GM19455 (cell line): ENCODE results near the gene LIN52.

Experiments used
- ATAC-seq: cut with Tn5 transposase; IDR thresholded peaks from one replicate; pipeline ENCODE4 v1.9.1; 2021; ENCODE audit not compliant: unreplicated experiment

The LIN52 gene, protein sequence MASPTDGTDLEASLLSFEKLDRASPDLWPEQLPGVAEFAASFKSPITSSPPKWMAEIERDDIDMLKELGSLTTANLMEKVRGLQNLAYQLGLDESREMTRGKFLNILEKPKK

DNA sequence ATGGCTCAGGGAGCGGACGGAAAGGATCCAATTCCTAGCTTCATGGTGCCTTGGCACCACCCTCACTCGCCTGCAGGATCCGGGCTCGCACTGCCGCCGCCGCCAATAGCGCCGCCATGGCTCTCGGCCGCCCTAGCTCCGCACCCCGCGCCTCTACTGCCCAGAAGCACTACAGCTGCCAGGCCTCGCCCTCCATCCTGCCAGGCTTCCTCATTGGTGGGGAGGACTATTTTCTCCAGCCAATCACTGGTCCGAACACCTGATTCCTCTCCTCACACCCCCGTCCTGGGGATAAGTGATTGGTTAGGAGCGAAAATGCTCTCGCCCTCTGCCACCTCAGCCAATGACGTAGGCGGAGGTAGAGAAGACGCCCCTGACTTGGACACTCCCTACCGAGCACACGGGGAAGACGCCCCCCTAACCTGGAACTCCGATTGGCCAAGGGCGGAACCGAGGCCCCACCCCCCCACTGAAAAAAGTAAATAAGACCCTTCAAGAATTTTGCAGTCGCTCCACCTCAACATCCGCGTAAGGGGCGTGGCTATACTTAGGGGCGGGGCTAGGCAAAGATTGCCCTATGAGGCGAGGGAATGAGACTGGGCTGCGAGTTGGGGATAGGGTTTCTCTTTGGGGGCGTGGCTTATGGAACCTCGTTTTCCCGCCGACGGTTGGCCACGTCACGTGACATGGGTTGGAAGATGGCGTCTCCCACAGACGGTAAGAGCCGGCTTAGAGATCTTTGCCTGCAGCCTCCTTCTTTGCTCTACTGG is at the start of gene LIN52, which contains the start of gene ALDH6A1:
TSS of gene LIN52 (plus strand) at position 680 of the 770 bp plus-strand sequence. CDS start at position 699, 19 bp downstream.
TSS of gene ALDH6A1 (minus strand) at position 177 of the 770 bp plus-strand sequence. CDS start at position 118, 59 bp downstream.
- ATAC-seq: peak; percentile 93

DNA sequence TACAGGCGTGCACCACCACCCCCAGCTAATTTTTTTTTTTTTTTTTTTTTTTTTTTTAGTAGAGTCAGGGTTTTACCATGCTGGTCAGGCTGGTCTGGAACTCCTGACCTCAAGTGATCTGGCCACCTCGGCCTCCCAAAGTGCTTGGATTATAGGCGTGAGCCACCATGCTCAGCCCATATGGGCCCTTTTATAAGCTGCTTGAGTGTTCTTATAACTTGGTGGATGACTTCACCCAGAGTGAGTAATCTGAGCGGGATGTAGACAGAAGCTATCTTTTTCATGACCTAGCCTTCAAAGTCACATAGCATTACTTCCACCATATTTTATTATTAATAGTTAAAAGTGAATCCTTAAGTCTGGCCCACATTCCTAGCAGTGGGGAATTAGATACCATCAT is 49.2 kb upstream of the LIN52 start:
- no peak for ATAC-seq

DNA sequence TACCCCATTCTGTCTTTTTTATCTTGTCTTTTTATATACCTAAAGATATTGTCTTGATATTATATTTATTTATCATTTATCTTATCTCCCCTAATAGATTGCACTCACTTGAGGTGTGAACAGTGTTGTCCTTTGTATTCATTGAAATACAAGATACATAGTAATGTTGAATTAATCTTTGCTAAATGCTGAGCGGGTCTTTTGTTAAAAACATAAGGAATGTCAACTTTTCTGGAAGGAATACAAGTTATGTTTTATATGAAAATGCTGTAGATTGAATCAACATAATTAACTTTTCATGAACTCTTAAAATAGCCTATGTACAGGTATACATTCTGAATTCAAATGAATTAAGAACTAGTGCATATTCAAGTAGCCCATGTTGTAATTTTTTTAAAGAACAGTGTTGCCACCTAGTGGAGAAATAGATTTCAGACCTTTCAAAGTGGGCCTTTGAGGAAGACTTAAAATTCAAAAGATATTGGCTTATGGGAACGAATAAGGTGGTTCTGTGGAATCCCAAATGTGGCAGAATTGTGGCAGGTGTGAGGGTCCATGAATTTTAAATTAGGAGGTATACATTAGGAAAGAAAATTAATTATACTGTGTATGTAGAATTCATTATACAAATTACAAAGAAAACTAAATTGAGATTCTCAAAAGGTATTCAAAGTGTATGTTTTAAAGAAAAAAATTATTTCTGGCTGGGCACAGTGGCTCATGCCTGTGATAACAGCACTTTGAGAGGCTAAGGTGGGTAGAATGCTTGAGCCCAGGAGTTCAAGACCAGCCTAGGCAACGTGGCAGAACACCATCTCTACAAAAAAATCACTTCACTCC is 46.5 kb upstream of the LIN52 start:
- no peak for ATAC-seq

DNA sequence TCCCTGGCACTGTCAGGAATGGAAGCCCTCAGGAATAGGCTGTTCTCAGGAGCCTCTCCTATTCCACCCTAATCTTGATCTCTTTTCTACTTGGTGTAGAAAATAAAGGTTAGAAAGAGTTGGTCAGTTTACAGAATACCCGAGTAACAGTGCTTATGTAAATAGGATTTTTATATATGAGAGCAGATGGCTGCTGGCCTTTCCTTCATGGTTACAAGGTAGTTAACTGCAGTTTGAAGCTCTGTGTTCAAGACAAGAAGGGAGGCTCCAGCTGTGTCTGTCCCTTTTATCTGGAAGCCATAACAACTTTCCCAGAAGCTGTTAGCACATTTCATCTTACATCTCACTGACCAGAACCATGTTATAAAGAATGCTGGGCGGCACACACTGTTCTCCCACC is 42.5 kb upstream of the LIN52 start:
- no peak for ATAC-seq

DNA sequence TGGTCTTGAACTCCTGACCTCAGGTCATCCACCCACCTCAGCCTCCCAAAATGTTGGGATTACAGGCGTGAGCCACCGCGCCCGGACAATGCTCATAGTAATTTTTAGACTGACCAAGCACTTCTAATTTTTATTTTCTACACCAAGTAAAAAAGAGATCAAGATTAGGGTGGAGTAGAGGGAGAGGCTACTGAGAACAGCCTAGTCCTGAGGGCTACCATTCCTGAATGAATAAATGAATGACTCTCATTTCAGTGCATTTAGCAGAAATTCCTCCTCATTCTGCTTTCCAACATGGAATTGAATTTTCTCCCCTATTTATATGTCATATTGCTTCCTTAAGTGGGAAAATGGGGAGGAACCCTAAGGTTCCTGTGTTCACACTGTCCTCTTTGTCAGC is 39.2 kb upstream of the LIN52 start:
- ATAC-seq: no peak

DNA sequence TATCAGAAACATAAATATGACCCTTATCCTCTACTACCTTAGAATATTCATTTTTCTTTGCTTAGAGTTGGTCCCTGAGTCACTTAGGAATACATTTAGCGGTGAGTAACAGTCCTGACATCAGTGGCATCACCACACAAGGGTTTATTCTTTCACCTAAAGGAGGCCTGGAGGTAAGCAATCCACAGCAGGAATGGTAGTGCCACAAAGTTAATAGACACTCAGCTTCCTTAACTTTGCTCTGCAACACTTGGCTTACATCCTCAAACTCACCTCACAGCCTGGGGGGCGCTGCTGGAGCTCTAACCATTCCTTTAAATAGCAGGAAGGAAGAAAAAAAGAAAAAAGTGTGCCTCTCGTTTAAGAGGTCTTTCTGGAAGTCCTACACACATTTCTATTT is 36.5 kb upstream of the LIN52 start:
- no peak for ATAC-seq

DNA sequence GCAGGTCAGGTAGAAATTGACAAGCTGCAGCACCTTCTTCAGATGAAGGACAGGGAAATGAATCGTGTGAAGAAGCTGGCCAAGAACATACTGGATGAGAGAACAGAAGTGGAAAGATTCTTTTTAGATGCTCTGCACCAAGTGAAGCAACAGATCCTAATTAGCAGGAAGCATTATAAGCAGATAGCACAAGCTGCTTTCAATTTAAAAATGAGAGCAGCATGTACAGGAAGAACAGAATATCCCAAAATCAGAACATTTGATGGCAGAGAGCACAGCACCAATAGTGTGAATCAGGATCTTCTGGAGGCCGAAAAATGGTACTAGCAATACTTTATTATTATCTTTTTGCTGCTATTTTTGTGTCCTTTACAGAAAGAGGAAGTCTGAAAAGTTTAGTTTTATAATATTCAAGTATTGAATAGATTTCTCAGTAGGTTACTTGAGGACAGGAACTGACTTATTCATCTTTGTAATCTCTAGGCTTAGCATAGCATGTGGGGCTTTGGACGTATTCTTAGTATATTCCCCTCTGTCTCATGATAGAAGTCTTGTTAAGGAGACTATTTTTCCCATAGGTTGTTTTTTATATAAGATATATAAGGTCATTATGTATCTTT is 34.8 kb upstream of the LIN52 start:
- ATAC-seq: no peak

DNA sequence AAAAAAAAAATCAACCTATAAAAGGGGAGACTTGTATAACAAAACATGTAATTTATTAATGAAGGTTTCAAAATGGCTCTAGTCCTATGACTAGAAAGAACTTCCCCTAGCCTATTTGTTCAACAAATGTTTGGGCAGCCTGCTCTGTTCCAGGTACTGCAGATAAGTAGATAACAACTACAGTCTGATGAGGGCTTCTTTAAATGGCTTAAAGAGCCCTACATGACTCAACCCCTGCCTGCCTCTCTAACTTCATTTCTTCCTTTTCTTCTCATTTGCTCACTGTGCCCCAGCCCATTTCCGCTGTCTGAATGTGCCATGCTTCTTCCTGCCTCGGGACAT is 22.0 kb upstream of the LIN52 start:
- no peak for ATAC-seq

DNA sequence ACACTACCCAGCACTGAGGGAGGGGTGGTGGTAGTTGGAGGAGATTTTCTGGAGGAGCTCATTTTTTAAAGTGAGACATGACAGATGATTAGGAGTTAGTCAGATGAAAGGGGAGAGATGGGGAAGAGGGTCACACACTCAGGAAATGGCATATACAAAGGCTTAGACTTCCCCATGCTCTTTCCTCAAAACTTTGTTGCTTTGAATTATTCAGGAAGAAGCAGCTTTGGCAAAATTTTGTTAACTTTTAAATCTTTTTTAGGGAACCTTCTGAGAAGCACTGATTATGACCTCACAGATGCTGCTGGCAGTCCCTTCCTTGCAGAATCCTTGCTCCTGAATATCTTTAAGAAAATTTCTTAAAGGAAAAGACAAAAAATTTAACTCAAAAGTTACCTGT is 20.3 kb upstream of the LIN52 start:
- ATAC-seq: no peak

DNA sequence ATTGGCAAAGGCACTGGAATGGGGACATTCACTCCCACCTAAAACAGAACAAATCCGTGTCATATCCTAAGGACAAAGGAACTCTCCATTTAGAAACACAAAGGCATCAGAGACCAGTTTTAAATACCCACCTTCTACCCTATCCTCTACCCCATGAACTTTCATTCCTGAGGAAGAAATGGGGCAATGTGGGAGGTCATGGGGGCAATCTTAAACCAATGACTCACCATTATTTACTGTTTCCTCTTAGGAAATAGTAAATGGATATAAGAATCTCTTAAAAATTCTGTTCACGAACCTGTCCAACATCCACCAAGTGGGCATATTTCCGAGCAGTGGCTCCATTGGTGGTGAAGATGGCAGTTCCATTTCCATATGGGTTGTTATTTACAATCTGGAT is 19.9 kb upstream of the LIN52 start:
- ATAC-seq: no peak

DNA sequence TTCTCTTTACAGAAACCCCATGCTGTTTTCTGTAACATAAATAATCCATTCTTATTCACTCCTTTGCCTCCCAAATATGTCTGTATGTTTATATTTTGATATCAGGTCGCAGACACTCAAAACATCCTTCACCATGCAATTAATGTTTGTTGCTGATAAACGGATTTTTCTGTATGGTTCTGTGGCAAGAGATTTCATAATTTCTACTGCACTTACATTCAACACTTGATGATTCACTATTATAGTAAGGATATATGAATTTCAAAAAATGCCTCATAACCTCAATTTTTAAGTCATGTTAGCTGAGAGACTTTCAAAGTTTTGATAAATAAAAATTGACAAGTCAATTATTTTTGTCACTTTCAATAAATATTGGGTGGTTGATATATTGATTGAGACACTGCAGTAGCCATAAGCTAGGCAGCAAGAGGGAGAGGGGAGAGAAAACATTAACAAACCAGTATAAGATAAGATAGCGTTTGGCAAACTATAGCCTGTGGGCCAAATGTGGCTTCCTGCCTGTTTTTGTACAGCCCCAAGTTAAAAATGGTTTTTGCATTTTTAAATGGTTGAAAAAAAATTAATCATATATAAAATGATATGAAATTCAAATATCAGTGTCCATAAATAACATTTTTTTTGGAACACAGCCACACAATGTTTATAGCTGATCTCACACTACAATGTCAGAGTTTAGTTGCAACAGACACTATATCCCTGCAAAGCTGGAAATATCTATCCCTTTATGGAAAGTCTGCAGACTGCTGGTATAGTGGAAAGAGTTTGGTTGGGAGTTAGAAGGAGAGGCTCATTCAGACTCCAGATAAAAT is 18.8 kb upstream of the LIN52 start:
- no peak for ATAC-seq

DNA sequence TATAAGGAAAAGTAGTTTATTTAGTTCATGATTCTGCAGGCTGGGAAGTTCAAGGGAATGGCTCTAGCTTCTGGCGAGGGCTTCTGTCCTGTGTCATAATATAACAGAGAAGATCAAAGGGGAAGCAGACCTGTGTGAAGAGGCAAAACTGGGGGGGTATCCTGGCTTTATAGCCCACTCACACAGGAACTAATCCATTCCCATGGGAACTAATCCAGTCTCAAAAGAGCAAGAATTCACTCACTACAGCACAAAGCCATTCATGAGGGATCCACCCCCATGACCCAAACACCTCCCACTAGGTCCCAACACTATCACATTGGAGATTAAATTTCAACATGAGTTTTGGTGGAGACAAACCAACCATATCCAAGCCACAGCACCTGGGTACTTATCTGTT is 7.4 kb upstream of the LIN52 start:
- ATAC-seq: no peak

DNA sequence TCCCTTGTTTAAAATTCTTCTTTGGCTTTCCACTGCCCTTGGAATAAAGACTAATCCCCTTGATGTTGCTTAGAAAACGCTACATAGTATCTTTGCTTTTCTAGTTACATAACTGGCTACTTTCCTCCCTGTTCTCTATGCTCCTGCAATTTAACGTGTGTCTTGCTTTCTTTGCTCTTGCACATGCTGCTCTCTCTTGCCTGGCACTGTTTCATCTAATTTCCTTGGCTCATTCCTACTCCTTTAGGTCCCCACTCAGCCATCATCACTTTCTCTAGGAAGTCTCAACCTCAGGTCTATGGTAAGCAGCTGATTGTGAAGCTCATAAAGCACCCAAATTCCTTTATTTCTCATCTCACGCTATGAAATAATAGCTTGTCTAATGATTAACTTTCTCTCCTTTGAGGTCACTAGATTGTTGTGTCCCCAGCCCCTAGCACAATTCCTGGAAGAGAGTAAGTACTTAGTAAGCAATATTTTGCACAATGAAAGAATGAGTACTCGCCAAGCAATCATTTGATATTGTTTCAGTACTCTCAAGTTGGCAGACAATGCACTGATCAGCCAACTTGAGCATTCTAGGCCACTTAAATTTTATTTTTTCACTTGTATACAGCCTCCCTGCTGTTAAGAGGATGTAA is 3.8 kb upstream of the LIN52 start:
- ATAC-seq: no peak

DNA sequence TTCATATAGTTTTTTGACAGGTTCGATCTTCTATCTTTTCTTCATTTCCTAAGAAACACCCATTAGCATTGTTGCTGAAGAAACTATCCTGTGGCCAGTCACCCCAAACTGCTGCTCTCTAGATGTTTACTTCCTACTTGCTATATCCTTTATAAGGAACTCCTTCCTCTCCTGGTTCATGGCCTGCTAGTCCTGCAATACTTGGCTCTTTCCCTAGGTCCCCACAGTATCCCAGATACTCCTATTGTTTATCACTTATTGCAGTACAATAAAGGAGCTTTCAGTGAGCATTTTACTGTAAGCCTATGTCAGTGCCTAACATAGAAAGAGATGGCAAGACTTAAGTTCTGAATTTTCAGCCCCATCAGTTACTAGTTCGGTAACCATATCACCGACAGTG is 3.3 kb upstream of the LIN52 start:
- no peak for ATAC-seq

DNA sequence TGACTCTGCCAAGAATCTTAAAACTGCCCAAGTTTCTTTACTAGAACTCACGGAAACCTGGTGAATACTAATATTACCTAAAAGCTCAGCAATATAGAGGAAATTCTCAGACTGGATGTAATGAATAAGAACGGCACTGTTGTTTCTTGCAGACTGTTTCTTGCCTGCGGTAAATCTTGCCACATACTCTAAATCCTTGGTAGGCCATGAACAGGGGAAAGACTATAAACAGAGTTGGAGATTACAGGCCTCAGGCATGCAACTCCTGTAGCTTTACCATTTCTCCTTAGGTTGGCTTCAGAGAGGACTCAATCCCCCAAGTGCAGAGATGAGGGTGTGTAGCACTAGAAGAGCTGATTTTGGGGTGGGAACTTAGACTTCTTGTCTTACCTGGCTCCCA is 1.6 kb upstream of the LIN52 start:
- ATAC-seq: no peak

DNA sequence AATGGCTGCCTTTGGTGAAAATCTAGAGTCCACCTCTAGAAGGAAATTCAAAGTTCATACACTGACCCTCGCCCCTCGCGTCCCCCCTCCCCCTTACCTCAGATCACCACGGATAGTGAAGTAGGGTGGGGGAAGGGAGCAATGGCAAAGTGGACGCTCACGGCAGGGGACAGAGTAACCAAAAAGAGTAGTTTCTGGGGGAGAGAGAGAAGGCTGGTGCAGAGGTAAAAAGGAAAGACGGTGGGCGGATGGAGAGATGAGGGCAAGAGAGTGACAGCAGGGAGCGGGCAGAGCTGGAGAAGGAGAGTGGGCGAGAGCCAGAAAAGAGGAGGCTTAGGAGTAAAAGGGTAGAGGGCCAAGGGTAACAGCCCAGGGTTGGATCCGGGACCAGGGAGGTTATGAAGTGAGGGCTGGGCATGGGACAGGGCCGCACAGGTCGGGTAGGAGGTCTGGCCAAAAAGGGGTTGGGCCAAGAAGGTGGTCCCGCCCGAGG is 926 bp upstream of the LIN52 start:
- ATAC-seq: peak; percentile 26

DNA sequence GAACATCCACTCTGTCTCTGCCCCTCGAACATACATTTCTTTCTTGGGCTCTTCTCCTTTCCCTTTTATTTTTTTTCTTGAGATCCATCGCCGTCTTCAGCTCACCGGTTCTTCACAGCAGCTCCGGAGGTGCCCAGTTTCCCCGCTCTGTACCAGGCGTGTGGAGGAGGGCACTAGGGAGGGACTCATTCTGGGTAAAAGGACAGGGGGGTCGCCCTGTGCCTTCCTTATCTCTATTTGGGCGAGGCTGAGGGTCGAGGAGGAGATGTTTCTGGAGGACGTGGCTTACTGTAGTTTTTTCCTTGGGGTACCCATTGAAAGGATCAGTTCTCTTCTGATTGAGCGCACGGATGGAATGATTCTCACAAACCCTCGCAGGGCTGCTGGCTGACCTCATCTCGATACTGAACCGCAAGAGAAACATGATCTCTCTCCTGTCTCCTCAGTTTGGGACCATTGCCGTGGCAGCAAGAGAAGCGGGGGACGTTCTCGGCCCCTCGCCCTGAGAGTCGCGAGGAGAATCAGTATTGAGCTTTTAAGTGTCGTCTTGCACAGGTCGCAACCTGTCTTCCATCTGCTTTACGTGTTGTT is 386 bp downstream of the LIN52 start:
- peak; percentile 6 for ATAC-seq

DNA sequence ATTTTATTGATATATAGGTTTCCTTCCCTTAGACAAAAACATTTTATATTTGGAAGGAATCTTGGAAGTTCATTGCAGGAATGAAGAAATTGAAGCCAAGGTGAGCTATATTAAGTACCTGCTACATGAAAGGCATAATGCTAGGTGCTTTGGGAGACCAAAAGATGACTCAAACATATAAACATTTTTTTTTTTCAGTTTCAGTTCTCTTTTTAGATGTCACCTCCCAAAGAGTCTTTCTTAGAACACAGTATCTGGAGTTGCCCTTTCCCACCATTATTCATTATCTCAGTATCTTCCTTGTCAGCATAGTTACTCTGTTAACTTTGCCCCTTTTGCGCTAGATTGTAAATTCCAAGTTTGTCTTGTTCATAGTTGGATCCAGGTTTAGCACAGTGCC is 1.1 kb downstream of the LIN52 start:
- ATAC-seq: no peak

DNA sequence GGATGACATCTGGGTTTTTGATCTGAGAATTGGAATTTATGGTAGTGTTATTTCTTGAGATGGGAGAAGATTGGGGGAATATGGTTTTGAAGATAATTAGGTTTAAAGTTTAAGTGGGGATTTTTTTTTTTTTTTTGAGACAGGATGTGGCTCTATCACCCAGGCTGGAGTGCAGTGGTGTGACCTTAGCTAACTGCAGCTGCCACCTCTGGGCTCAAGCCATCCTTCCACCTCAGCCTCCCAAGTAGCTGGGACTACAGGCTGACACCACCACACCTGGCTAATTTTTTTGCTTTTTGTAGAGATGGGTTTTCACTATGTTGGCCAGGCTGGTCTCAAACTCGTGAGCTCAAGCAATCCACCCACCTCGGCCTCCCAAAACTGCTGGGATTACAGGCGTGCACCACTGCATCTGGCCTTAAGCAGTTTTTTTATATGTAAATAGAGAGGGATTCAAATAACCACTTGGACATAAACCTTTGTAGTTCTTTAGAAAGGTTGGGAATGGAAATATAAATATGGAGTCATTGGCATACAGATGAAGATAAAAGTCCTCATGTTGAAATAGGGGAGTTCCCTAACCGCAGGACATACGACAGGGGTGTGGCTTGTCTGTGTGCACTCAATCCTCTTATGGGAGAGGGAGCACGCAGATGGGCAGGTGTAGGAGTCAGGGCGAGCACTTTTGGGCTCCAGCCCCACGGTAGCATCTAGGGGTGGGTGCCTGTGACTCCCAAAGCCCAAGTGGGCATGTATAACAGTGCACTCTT is 4.7 kb downstream of the LIN52 start:
- no peak for ATAC-seq
